ENCODE measurements around the gene SHISA9. TPM values are rescaled to one million over a fixed set of nuclear protein-coding genes. Genes with fewer than 3 reads are reported as not detected.

Gene SHISA9
- total RNA-seq, 5 donors from 2014 or later (not counting 1 experiment from before 2014, with no cell fraction given) = 0.06 TPM; not detected in 4

GRCh38 chr16:13013043-13013442 lies 111.6 kb downstream of the SHISA9 start:
- Histone ChIP-seq H3K4me3 (ENCODE audit: control insufficient read depth in 1 of 2, extremely low read depth in 1 of 2, low read length in 1 of 2) (no peak overlapping the region), H3K4me1 (ENCODE audit: control insufficient read depth in 1 of 2, extremely low read depth in 1 of 2, insufficient read depth in 2 of 2, low read length in 2 of 2) (no peaks in the 10 kb centered on the region), H3K9me3 (no peaks in the 10 kb centered on the region), H3K36me3 (ENCODE audit: control insufficient read depth in 2 of 2, extremely low read depth in 1 of 2, insufficient read depth in 1 of 2, low read length in 1 of 2) (no peaks in the 10 kb centered on the region), H3K27me3 (replicated peaks in 1 of 2; ENCODE audit: control insufficient read depth in 2 of 2, extremely low read depth in 1 of 2, insufficient read depth in 2 of 2, low read length in 1 of 2) (peaks cover 0 to 9% of the 10 kb centered on the region in 2 experiments), H3K27ac (ENCODE audit: low read length) (no peak overlapping the region)
- no peaks in the 10 kb centered on the region for H3K4me1 Mint-ChIP-seq
- H3K27me3 Mint-ChIP-seq = peaks cover 3 to 11% of the 10 kb centered on the region in 2 donors
- DNase-seq (no peak), ATAC-seq (replicated peaks in 1 of 4) (no peak)
- WGBS (ENCODE audit: insufficient coverage) = 44% methylated on average over 5 of the region's 6 CpGs
- no peak overlapping the region for H3K4me3 Mint-ChIP-seq
- no peak overlapping the region for H3K27ac Mint-ChIP-seq
- no peaks in the 10 kb centered on the region for H3K36me3 Mint-ChIP-seq
- ChIA-PET POLR2A (no interaction called here), CTCF (no interaction called here)
- H3K9me3 Mint-ChIP-seq = peaks cover 0 to 3% (median 2%) of the 10 kb centered on the region in 3 donors

- no peaks in the 10 kb centered on the region for H3K36me3 Mint-ChIP-seq
- no peak overlapping the region for H3K4me3 Mint-ChIP-seq
- H3K36me3 ChIP-seq (ENCODE audit: control insufficient read depth in 2 of 2, extremely low read depth in 1 of 2, insufficient read depth in 1 of 2, low read length in 1 of 2) = no peaks in the 10 kb centered on the region
- peaks cover 5 to 7% of the 10 kb centered on the region in 2 donors for H3K27me3 Mint-ChIP-seq
- DNase-seq (no peak), ATAC-seq (replicated peaks in 1 of 4) (no peak)
- H3K4me1 Mint-ChIP-seq = no peaks in the 10 kb centered on the region
- CTCF ChIA-PET = no interaction called here
- no peak overlapping the region for H3K27ac ChIP-seq (ENCODE audit: low read length)
- no peak overlapping the region for H3K27ac Mint-ChIP-seq
- H3K4me3 ChIP-seq (ENCODE audit: control insufficient read depth in 1 of 2, extremely low read depth in 1 of 2, low read length in 1 of 2) = no peak overlapping the region
- no peaks in the 10 kb centered on the region for H3K4me1 ChIP-seq (ENCODE audit: control insufficient read depth in 1 of 2, extremely low read depth in 1 of 2, insufficient read depth in 2 of 2, low read length in 2 of 2)
- H3K9me3 Mint-ChIP-seq = peaks cover 0 to 7% (median 2%) of the 10 kb centered on the region in 3 donors
- H3K9me3 ChIP-seq = no peaks in the 10 kb centered on the region
- no CpG with 5 or more reads among the region's 2 CpGs for WGBS (ENCODE audit: insufficient coverage)
- POLR2A ChIA-PET = no interaction called here
- peaks cover 0 to 9% of the 10 kb centered on the region in 2 experiments for H3K27me3 ChIP-seq (replicated peaks in 1 of 2; ENCODE audit: control insufficient read depth in 2 of 2, extremely low read depth in 1 of 2, insufficient read depth in 2 of 2, low read length in 1 of 2)
Measured at GRCh38 chr16:13014476-13014875, 113.1 kb downstream of the SHISA9 start.

- H3K4me1 ChIP-seq (ENCODE audit: control insufficient read depth in 1 of 2, extremely low read depth in 1 of 2, insufficient read depth in 2 of 2, low read length in 2 of 2) = no peaks in the 10 kb centered on the region
- no peak overlapping the region for H3K27ac Mint-ChIP-seq
- peaks cover 4 to 8% of the 10 kb centered on the region in 2 donors for H3K27me3 Mint-ChIP-seq
- H3K4me3 ChIP-seq (ENCODE audit: control insufficient read depth in 1 of 2, extremely low read depth in 1 of 2, low read length in 1 of 2) = no peak overlapping the region
- CTCF ChIA-PET = no interaction called here
- WGBS (ENCODE audit: insufficient coverage) = 74% methylated on average over 3 of the region's 5 CpGs
- no peaks in the 10 kb centered on the region for H3K4me1 Mint-ChIP-seq
- H3K36me3 ChIP-seq (ENCODE audit: control insufficient read depth in 2 of 2, extremely low read depth in 1 of 2, insufficient read depth in 1 of 2, low read length in 1 of 2) = no peaks in the 10 kb centered on the region
- DNase-seq = no peak
- H3K9me3 Mint-ChIP-seq = peaks cover 0 to 12% (median 2%) of the 10 kb centered on the region in 3 donors
- H3K36me3 Mint-ChIP-seq = no peaks in the 10 kb centered on the region
- no peak for ATAC-seq (replicated peaks in 1 of 4)
- POLR2A ChIA-PET = interaction anchor here in 1 of 2 donors (0.6 kb wide), 1 partner anchor 145 kb away, joined by 4 read pairs; no protein-coding TSS in a partner anchor
- peaks cover 0 to 5% of the 10 kb centered on the region in 2 experiments for H3K27me3 ChIP-seq (replicated peaks in 1 of 2; ENCODE audit: control insufficient read depth in 2 of 2, extremely low read depth in 1 of 2, insufficient read depth in 2 of 2, low read length in 1 of 2)
- H3K4me3 Mint-ChIP-seq = no peak overlapping the region
- H3K27ac ChIP-seq (ENCODE audit: low read length) = no peak overlapping the region
- no peaks in the 10 kb centered on the region for H3K9me3 ChIP-seq
Measured at GRCh38 chr16:13018026-13018425, 116.6 kb downstream of the SHISA9 start.

GRCh38 chr16:13021996-13022395 lies 120.6 kb downstream of the SHISA9 start:
- H3K4me3 ChIP-seq (ENCODE audit: control insufficient read depth in 1 of 2, extremely low read depth in 1 of 2, low read length in 1 of 2) = no peak overlapping the region
- Mint-ChIP-seq H3K9me3 (peaks cover 5 to 18% (median 10%) of the 10 kb centered on the region in 3 donors), H3K4me1 (no peaks in the 10 kb centered on the region), H3K27me3 (peaks cover 4 to 11% of the 10 kb centered on the region in 2 donors), H3K4me3 (no peak overlapping the region), H3K27ac (no peak overlapping the region), H3K36me3 (no peaks in the 10 kb centered on the region)
- WGBS (ENCODE audit: insufficient coverage) = 82% methylated on average over 5 of the region's 7 CpGs
- no peaks in the 10 kb centered on the region for H3K9me3 ChIP-seq
- H3K27ac ChIP-seq (ENCODE audit: low read length) = no peak overlapping the region
- peaks cover 0 to 2% of the 10 kb centered on the region in 2 experiments for H3K27me3 ChIP-seq (replicated peaks in 1 of 2; ENCODE audit: control insufficient read depth in 2 of 2, extremely low read depth in 1 of 2, insufficient read depth in 2 of 2, low read length in 1 of 2)
- ATAC-seq (replicated peaks in 1 of 4) (no peak), DNase-seq (no peak)
- ChIA-PET CTCF (no interaction called here), POLR2A (no interaction called here)
- no peaks in the 10 kb centered on the region for H3K36me3 ChIP-seq (ENCODE audit: control insufficient read depth in 2 of 2, extremely low read depth in 1 of 2, insufficient read depth in 1 of 2, low read length in 1 of 2)
- no peaks in the 10 kb centered on the region for H3K4me1 ChIP-seq (ENCODE audit: control insufficient read depth in 1 of 2, extremely low read depth in 1 of 2, insufficient read depth in 2 of 2, low read length in 2 of 2)

- no peaks in the 10 kb centered on the region for H3K27me3 ChIP-seq (replicated peaks in 1 of 2; ENCODE audit: control insufficient read depth in 2 of 2, extremely low read depth in 1 of 2, insufficient read depth in 2 of 2, low read length in 1 of 2)
- POLR2A ChIA-PET = no interaction called here
- 100% methylated on average over 1 of the region's 5 CpGs for WGBS (ENCODE audit: insufficient coverage)
- Mint-ChIP-seq H3K4me1 (no peaks in the 10 kb centered on the region), H3K4me3 (no peak overlapping the region), H3K9me3 (peaks cover 15 to 19% (median 17%) of the 10 kb centered on the region in 3 donors), H3K27ac (no peak overlapping the region), H3K36me3 (no peaks in the 10 kb centered on the region), H3K27me3 (peaks cover 0 to 4% of the 10 kb centered on the region in 2 donors)
- no peak overlapping the region for H3K4me3 ChIP-seq (ENCODE audit: control insufficient read depth in 1 of 2, extremely low read depth in 1 of 2, low read length in 1 of 2)
- no peak for DNase-seq
- ATAC-seq (replicated peaks in 1 of 4) = no peak
- no peak overlapping the region for H3K27ac ChIP-seq (ENCODE audit: low read length)
- CTCF ChIA-PET = no interaction called here
- no peaks in the 10 kb centered on the region for H3K9me3 ChIP-seq
- no peaks in the 10 kb centered on the region for H3K36me3 ChIP-seq (ENCODE audit: control insufficient read depth in 2 of 2, extremely low read depth in 1 of 2, insufficient read depth in 1 of 2, low read length in 1 of 2)
- no peaks in the 10 kb centered on the region for H3K4me1 ChIP-seq (ENCODE audit: control insufficient read depth in 1 of 2, extremely low read depth in 1 of 2, insufficient read depth in 2 of 2, low read length in 2 of 2)
Measured at GRCh38 chr16:13029786-13030185, 128.4 kb downstream of the SHISA9 start.

GRCh38 chr16:13030769-13031168 lies 129.4 kb downstream of the SHISA9 start:
- POLR2A ChIA-PET = interaction anchor here in 1 of 2 donors (0.6 kb wide), 1 partner anchor 8 kb away, joined by 6 read pairs; no protein-coding TSS in a partner anchor
- Mint-ChIP-seq H3K27me3 (peaks cover 0 to 4% of the 10 kb centered on the region in 2 donors), H3K9me3 (peaks cover 15 to 21% (median 19%) of the 10 kb centered on the region in 3 donors), H3K4me1 (no peaks in the 10 kb centered on the region), H3K27ac (no peak overlapping the region), H3K36me3 (no peaks in the 10 kb centered on the region), H3K4me3 (no peak overlapping the region)
- no peaks in the 10 kb centered on the region for H3K4me1 ChIP-seq (ENCODE audit: control insufficient read depth in 1 of 2, extremely low read depth in 1 of 2, insufficient read depth in 2 of 2, low read length in 2 of 2)
- no peak for DNase-seq
- no peak overlapping the region for H3K27ac ChIP-seq (ENCODE audit: low read length)
- no peaks in the 10 kb centered on the region for H3K36me3 ChIP-seq (ENCODE audit: control insufficient read depth in 2 of 2, extremely low read depth in 1 of 2, insufficient read depth in 1 of 2, low read length in 1 of 2)
- CTCF ChIA-PET = no interaction called here
- no peak overlapping the region for H3K4me3 ChIP-seq (ENCODE audit: control insufficient read depth in 1 of 2, extremely low read depth in 1 of 2, low read length in 1 of 2)
- no peaks in the 10 kb centered on the region for H3K9me3 ChIP-seq
- no peaks in the 10 kb centered on the region for H3K27me3 ChIP-seq (replicated peaks in 1 of 2; ENCODE audit: control insufficient read depth in 2 of 2, extremely low read depth in 1 of 2, insufficient read depth in 2 of 2, low read length in 1 of 2)
- 56% methylated on average over 4 of the region's 6 CpGs for WGBS (ENCODE audit: insufficient coverage)
- no peak for ATAC-seq (replicated peaks in 1 of 4)

- H3K4me1 Mint-ChIP-seq = no peaks in the 10 kb centered on the region
- Histone ChIP-seq H3K27ac (ENCODE audit: low read length) (no peak overlapping the region), H3K9me3 (no peaks in the 10 kb centered on the region), H3K36me3 (ENCODE audit: control insufficient read depth in 2 of 2, extremely low read depth in 1 of 2, insufficient read depth in 1 of 2, low read length in 1 of 2) (no peaks in the 10 kb centered on the region), H3K4me1 (ENCODE audit: control insufficient read depth in 1 of 2, extremely low read depth in 1 of 2, insufficient read depth in 2 of 2, low read length in 2 of 2) (no peaks in the 10 kb centered on the region), H3K4me3 (ENCODE audit: control insufficient read depth in 1 of 2, extremely low read depth in 1 of 2, low read length in 1 of 2) (no peak overlapping the region), H3K27me3 (replicated peaks in 1 of 2; ENCODE audit: control insufficient read depth in 2 of 2, extremely low read depth in 1 of 2, insufficient read depth in 2 of 2, low read length in 1 of 2) (no peaks in the 10 kb centered on the region)
- POLR2A ChIA-PET = no interaction called here
- WGBS (ENCODE audit: insufficient coverage) = 100% methylated on average over 1 of the region's 5 CpGs
- CTCF ChIA-PET = no interaction called here
- H3K36me3 Mint-ChIP-seq = no peaks in the 10 kb centered on the region
- H3K27me3 Mint-ChIP-seq = no peaks in the 10 kb centered on the region
- DNase-seq (no peak), ATAC-seq (replicated peaks in 1 of 4) (no peak)
- peaks cover 4 to 26% (median 22%) of the 10 kb centered on the region in 3 donors for H3K9me3 Mint-ChIP-seq
- H3K4me3 Mint-ChIP-seq = no peak overlapping the region
- no peak overlapping the region for H3K27ac Mint-ChIP-seq
Measured at GRCh38 chr16:13032911-13033310, 131.5 kb downstream of the SHISA9 start.
